ENCODE measurements around the gene GPR141.

- no peak for TF ChIP-seq CTCF (IDR thresholded peaks at IDR 0.05; ENCODE audit: low read depth, low read length)
- TF ChIP-seq EZH2phosphoT487 (IDR thresholded peaks at IDR 0.05; ENCODE audit: low read depth) = no peak
These were observed 38.1 kb upstream of the GPR141 start for GRCh38 chr7:37645282-37646050.
